Neural progenitor cell (in vitro differentiated cells): ENCODE results near the gene NPTX1.

Source experiments
- EZH2phosphoT487 ChIP-seq: fragments of 200-600 bp; sonication (generic); IDR thresholded peaks from 2 replicates; pipeline ENCODE4 v1.6.1; 2017; ENCODE audit warnings: antibody characterized with exemption
- TF ChIP-seq, protein P1 (sequence below): fragments of 200-600 bp; sonication (generic); IDR thresholded peaks from 2 replicates; pipeline ENCODE4 v1.5.1; 2017; ENCODE audit warnings: antibody characterized with exemption, mild to moderate bottlenecking

- TF ChIP-seq, protein P1, sequence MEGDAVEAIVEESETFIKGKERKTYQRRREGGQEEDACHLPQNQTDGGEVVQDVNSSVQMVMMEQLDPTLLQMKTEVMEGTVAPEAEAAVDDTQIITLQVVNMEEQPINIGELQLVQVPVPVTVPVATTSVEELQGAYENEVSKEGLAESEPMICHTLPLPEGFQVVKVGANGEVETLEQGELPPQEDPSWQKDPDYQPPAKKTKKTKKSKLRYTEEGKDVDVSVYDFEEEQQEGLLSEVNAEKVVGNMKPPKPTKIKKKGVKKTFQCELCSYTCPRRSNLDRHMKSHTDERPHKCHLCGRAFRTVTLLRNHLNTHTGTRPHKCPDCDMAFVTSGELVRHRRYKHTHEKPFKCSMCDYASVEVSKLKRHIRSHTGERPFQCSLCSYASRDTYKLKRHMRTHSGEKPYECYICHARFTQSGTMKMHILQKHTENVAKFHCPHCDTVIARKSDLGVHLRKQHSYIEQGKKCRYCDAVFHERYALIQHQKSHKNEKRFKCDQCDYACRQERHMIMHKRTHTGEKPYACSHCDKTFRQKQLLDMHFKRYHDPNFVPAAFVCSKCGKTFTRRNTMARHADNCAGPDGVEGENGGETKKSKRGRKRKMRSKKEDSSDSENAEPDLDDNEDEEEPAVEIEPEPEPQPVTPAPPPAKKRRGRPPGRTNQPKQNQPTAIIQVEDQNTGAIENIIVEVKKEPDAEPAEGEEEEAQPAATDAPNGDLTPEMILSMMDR: no peak
- no peak for TF ChIP-seq EZH2phosphoT487
Measured at GRCh38 chr17:80499560-80499959, 23.2 kb upstream of the NPTX1 start.
